ENCODE data around the gene NGFR.

DNA sequence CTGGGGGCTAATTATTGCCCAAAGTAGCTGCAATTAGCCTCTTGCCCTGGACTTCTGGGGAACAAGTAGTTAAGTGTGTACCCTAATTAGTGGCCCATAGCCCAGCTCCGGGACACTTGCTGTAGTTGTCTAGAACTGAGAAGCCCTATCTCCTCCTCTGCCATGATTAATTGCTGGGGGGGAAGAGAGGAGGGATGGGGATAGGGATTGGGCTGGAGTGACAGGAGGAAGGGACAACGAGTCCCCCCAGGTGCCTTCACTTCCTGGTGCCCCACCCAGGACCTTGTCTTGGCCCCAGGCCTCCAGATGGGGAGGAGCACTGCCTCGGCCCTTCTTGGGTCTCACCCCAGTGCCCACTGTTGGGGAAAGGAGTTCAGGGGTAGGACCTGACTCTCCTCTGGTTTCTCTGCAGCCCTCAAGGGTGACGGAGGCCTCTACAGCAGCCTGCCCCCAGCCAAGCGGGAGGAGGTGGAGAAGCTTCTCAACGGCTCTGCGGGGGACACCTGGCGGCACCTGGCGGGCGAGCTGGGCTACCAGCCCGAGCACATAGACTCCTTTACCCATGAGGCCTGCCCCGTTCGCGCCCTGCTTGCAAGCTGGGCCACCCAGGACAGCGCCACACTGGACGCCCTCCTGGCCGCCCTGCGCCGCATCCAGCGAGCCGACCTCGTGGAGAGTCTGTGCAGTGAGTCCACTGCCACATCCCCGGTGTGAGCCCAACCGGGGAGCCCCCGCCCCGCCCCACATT lies 17.4 kb downstream of the NGFR start:
- TF ChIP-seq, protein P1, sequence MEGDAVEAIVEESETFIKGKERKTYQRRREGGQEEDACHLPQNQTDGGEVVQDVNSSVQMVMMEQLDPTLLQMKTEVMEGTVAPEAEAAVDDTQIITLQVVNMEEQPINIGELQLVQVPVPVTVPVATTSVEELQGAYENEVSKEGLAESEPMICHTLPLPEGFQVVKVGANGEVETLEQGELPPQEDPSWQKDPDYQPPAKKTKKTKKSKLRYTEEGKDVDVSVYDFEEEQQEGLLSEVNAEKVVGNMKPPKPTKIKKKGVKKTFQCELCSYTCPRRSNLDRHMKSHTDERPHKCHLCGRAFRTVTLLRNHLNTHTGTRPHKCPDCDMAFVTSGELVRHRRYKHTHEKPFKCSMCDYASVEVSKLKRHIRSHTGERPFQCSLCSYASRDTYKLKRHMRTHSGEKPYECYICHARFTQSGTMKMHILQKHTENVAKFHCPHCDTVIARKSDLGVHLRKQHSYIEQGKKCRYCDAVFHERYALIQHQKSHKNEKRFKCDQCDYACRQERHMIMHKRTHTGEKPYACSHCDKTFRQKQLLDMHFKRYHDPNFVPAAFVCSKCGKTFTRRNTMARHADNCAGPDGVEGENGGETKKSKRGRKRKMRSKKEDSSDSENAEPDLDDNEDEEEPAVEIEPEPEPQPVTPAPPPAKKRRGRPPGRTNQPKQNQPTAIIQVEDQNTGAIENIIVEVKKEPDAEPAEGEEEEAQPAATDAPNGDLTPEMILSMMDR (conservative IDR thresholded peaks at IDR 0.05 in 1 of 2, IDR thresholded peaks at IDR 0.05 in 1 of 2; ENCODE audit: low read depth in 1 of 2, low read length in 2 of 2) = no peak
- no peak for TF ChIP-seq EZH2 (IDR thresholded peaks at IDR 0.05; ENCODE audit: low read length, missing control alignments)
